C4-2B (cell line): ENCODE results near the gene NRG3.

Source experiments
- ZFX ChIP-seq: fragments of 450-650 bp; IDR thresholded peaks from 2 replicates; pipeline ENCODE4 v1.6.1; 2017
- TF ChIP-seq, protein P1 (sequence below): fragments of 450-650 bp; conservative IDR thresholded peaks from 2 replicates; pipeline ENCODE4 v1.5.1; 2017; ENCODE audit warnings: mild to moderate bottlenecking

DNA sequence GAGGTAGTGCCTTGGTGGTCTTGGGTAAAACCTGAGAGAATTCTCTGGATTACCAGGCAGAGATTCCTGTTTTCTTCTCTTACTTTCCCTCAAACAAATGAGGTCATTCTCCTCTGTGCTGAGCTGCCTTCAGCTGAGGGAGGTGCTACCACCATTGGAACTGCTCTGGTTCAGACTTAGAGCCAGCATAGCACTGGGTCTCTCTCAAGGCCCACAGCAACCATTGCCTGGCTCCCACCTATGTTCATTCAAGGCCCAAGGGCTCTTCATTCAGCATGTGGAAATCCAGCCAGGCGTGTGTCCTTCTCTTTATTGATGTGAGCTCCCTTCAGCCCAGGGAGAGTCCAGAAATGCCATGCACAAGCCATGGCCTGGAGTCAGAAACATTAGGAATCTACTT, 261.1 kb downstream of the NRG3 start:
- TF ChIP-seq, protein P1, sequence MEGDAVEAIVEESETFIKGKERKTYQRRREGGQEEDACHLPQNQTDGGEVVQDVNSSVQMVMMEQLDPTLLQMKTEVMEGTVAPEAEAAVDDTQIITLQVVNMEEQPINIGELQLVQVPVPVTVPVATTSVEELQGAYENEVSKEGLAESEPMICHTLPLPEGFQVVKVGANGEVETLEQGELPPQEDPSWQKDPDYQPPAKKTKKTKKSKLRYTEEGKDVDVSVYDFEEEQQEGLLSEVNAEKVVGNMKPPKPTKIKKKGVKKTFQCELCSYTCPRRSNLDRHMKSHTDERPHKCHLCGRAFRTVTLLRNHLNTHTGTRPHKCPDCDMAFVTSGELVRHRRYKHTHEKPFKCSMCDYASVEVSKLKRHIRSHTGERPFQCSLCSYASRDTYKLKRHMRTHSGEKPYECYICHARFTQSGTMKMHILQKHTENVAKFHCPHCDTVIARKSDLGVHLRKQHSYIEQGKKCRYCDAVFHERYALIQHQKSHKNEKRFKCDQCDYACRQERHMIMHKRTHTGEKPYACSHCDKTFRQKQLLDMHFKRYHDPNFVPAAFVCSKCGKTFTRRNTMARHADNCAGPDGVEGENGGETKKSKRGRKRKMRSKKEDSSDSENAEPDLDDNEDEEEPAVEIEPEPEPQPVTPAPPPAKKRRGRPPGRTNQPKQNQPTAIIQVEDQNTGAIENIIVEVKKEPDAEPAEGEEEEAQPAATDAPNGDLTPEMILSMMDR: no peak
- TF ChIP-seq ZFX: no peak
